Esophagus squamous epithelium (tissue), 4 donors: ENCODE results near the gene EXD2.

Experiments used
- POLR2A ChIP-seq, 4 donors: fragments of 450-650 bp; IDR thresholded peaks; one replicate each; pipeline ENCODE4 v1.6.1; 2017; ENCODE audit warnings: antibody characterized with exemption in 4 of 4, mild to moderate bottlenecking in 4 of 4, moderate library complexity in 3 of 4
- TF ChIP-seq, protein P1 (sequence below), 6 experiments: fragments of 450-650 bp in 4 of 6; fragments of 200-600 bp in 2 of 6; sonication (generic) in 2 of 6; IDR thresholded peaks; one replicate each; pipeline ENCODE4 v1.5.1; 2016 to 2019; ENCODE audit warnings: antibody characterized with exemption in 6 of 6, mild to moderate bottlenecking in 4 of 6, moderate library complexity in 4 of 6

GRCh38 chr14:69207435-69208041 lies 16.2 kb downstream of the EXD2 start:
- TF ChIP-seq, protein P1, sequence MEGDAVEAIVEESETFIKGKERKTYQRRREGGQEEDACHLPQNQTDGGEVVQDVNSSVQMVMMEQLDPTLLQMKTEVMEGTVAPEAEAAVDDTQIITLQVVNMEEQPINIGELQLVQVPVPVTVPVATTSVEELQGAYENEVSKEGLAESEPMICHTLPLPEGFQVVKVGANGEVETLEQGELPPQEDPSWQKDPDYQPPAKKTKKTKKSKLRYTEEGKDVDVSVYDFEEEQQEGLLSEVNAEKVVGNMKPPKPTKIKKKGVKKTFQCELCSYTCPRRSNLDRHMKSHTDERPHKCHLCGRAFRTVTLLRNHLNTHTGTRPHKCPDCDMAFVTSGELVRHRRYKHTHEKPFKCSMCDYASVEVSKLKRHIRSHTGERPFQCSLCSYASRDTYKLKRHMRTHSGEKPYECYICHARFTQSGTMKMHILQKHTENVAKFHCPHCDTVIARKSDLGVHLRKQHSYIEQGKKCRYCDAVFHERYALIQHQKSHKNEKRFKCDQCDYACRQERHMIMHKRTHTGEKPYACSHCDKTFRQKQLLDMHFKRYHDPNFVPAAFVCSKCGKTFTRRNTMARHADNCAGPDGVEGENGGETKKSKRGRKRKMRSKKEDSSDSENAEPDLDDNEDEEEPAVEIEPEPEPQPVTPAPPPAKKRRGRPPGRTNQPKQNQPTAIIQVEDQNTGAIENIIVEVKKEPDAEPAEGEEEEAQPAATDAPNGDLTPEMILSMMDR (IDR thresholded peaks at IDR 0.05): no peak
- no peak for TF ChIP-seq POLR2A (IDR thresholded peaks at IDR 0.05)
